Activated T-cell treated with anti-CD3 and anti-CD28 coated beads for 1 hour (primary cell): Measurements from ENCODE around the gene KRT15.

Experiments used
- DNase-seq: peaks from one replicate; pipeline ENCODE4 v3.0.0-alpha.2; 2020; ENCODE audit warnings: low read depth

Gene KRT15

GRCh38 chr17:41480136-41480535 is 38.6 kb downstream of the KRT15 start:
- DNase-seq, result no peak

DNA sequence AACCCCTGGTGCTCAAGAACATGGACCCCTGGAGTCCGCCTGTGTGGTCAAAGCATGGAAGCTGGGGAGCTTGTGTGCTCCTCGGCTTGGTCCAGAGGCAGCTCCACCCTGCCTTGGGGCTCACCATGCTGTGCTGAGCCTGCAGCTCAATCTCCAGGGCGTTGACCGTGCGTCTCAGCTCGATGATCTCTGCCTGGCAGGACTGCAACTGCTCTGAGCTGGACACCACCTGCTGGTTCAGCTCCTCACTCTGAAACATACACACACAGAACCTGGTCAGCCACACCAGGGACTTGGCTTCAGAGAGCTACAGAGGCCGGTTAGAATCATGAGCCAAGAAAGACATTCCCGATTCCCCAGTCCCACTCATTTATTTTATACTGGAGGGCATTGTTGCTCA is 40.5 kb downstream of the KRT15 start:
- no peak for DNase-seq

- DNase-seq, result no peak
Observed at GRCh38 chr17:41476866-41477815, 41.5 kb downstream of the KRT15 start.

DNA sequence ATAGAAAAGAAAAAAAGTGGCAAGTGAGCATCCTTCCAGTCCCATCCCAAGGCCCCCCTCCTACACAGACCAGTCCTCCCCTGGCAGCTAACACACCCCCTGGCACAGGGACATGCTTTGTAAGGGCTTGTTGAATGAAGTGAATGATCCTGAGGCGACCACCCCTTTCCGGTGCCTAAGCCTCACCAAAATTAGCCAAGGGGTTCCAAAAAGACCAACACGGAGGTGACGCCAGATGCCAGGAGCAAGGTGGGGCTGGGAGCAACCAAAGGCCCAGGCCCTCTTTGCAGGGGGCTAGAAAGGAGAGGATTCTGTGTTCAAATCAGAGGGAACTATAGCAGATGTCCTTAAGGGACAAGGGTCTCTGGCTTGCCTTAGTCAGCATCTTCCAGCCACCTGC is 43.3 kb downstream of the KRT15 start:
- no peak for DNase-seq

DNA sequence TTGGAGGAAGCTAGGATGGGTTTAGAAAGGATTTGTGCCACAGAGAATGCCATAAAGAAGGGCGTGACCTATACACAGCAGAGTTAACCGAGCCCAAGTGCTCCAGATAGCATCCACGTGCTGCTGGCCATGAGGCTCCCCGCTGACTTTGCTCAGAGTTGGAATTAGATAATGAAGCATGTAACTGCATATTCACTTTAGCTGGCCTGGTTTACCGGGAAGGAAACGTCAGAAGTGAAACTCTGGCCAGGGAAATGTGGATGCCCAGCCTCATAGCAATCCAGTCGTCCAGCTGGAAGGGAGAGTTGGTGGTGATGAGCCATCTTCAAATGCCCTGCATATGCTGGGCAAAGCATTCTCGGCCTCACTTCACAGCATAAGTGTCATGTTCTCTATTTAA is 43.8 kb downstream of the KRT15 start:
- no peak for DNase-seq

- DNase-seq, result no peak
Observed at GRCh38 chr17:41468346-41468745, 50.3 kb downstream of the KRT15 start.

GRCh38 chr17:41467561-41467960 is 51.1 kb downstream of the KRT15 start:
- no peak for DNase-seq

- DNase-seq, result no peak
Observed at GRCh38 chr17:41466988-41467387, 51.7 kb downstream of the KRT15 start, which contains the start of gene KRT32. TSS of gene KRT32 (minus strand) at chr17:41467386. CDS start at chr17:41467325, 61 bp downstream.

GRCh38 chr17:41464682-41465081 is 54.0 kb downstream of the KRT15 start:
- no peak for DNase-seq

GRCh38 chr17:41464173-41464572 is 54.5 kb downstream of the KRT15 start:
- DNase-seq, result no peak

- no peak for DNase-seq
Observed at GRCh38 chr17:41463746-41464145, 54.9 kb downstream of the KRT15 start.
